ENCODE results near the gene PGR.

PGR gene

DNA sequence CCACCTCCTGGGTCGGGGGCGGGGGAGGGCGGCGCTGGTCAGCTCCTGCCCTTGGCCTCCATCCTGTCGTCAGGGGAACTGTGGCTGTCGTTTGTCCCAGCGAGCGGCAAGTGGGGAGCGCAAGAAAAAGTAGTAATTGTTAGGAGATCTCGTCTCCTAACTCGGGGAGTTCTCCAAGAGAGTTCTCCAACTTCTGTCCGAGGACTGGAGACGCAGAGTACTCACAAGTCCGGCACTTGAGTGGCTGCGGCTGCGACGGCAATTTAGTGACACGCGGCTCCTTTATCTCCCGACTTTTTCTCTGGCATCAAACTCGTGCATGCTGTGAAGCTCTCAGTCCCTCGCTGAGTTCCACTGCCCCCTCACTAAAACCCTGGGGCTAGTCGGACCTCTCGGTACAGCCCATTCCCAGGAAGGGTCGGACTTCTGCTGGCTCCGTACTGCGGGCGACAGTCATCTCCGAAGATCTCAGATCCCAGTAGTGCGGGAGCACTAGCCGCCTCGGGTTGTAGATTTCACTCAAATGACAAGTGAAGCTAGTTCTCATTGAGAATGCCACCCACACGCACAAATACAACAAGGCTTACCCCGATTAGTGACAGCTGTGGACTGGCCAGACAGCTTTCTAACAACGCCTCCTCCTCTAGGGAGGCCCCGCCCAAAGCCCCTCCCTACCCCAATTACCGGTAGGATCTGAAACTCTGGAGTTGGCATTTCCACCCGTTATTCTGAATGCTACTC, at the start of gene PGR:
Gene PGR, minus strand, starts transcription at position 611 of the 741 bp plus-strand sequence. CDS start 743 bp downstream, outside the sequence.
- DNase-seq (ENCODE audit: low read depth, low spot score), result peak; percentile 9

DNA sequence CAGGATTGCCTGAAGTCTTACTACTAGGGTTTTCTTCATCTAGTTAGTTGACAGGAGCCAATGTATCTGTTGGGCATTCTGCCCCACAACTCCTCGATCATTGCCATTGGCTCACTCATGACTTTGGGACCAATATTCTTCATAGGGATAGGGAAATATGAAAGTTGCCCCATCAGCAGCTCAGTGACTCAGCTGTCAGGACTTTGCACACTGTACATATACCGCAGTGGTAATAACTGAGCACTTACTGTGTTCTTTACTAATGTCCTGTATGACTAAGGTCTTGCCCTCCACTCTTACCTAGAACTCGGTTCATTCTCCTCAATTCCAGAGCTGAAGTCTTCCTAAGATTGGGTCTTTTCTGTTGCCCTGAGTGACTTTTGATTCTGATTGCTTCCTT, 46.8 kb upstream of the PGR start:
- DNase-seq (ENCODE audit: low read depth, low spot score), result no peak

DNA sequence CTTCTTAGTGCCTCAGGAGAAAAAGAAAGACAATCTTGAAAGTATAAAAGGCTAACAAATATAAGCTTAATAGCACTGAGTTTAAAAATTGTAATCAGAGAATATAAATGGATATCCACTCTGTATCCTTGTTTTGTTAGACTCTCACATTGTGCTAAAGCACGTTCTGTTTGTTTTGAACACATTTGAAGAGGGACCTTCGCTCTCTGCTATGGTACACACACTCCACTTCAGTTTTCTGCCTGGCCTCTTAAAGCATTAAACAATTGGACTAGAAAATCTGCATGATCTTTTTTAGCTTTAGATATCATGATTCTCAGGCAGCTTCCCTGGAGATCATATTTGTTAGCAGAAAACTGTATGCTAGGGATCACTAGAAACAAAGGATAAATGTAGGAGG, 40.3 kb upstream of the PGR start:
- DNase-seq (ENCODE audit: low read depth, low spot score), result no peak

DNA sequence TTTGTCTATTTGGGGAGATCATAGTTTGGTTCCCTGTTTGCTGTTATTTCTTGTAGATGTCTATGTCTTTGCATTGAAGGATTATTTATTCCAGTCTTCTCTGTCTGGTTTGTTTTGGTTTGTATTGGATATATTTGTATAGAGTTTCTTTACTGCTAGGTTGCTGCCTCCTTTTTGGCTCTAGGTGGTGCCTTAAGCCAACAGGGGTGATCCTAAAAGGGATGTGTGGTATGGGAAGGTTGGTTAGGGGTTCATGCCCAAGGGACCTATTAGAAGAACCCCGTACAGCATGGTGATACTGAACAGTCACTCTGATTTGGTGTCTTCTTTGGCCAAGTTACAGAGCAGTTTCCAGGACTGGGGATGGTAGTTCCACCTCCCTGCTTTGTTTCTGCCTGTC, 36.4 kb upstream of the PGR start:
- DNase-seq (ENCODE audit: low read depth, low spot score), result no peak

DNA sequence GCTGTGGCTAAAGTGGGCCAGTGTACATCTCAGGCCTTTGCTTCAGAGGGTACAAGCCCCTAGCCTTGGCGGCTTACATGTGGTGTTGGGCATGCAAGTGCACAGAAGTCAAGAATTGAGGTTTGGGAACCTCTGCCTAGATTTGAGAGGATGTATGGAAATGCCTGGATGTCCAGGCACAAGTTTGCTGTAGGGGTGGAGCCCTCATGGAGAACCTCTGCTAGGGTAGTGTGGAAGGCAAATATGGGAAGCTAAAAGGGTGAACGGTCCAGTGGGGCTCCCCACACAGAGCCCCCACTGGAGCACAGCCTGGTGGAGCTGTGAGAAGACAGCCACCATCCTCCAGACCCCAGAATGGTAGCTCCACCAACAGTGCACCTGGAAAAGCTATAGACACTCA, 28.5 kb upstream of the PGR start:
- DNase-seq (ENCODE audit: low read depth, low spot score), result no peak

DNA sequence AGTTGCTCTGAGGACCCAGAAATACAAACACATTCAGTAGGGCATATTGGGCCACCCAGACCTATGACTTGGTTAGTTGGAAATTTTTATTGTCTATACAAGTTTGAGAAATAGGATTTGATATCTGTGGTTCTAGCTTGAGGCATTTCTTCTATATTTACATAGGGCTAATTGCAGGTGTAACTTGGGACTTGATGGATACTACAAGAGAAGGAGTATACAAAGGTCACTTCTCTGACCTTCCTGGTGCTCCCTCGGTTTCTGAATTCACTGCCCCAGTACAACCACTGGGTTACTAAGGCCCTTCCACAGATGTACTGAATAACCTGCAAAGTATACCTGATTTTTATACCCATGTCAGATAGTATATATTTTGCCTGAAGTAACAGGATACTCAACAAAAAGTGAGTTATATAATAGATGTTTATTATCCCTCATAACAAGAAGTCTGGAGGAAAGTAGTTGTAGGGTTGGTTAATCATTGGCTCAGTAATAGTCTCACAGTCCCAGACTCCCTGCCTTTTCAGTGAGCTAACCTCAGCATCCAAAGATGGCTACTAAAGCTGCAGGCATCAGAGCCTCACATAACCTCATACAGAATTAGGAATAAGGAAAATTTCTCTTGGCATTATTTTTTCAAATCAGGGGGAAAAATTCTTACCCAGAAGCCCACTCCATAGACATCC, 8.8 kb upstream of the PGR start:
- no peak for DNase-seq (ENCODE audit: low read depth, low spot score)

DNA sequence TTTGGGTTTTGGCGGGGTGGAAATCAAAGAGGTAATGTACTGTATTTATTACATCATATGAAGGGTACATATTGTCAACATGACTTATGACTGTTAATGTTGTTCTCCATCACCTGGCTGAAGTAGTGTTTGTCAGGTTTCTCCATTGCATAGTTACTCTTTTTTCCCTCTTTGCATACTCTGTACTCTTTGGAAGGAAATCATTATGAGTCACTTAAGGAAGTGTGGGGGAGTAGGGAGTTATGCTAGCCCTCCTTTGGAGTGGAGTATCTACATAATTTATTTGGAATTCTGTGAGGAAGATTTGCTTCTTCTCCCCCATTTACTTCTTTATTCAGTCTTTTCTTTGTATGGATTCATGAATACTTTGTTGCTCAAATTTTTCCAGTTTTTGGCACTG, 3.6 kb upstream of the PGR start:
- no peak for DNase-seq (ENCODE audit: low read depth, low spot score)

DNA sequence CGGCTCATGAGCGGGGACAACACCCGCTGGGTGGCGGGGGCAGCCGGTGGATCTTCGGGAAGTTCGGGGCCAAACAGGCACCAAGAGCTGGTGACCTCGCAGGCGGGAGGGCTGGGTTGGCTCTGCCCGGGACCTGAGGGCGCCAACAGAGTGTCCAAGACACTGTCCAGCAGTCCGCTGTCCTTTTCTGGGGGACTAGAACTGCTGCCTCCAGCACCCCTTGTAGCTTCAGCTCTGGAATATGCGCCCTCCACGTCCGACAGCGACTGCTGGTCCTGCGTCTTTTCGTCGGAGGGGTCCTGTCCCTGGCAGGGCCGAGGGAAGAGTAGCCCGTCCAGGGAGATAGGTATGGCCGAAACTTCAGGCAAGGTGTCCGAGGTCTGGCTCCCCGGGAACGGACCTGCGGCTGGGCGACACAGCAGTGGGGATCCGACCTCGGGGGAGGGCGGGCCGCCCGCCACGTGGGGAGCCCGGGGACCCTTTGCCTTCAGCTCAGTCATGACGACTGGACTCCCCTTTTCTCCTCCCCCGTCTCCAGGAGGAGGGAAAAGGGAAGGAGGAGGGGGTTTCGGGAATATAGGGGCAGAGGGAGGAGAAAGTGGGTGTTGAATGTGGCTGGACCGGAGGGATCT, 926 bp downstream of the PGR start:
- DNase-seq (ENCODE audit: low read depth, low spot score), result peak; percentile 13

DNA sequence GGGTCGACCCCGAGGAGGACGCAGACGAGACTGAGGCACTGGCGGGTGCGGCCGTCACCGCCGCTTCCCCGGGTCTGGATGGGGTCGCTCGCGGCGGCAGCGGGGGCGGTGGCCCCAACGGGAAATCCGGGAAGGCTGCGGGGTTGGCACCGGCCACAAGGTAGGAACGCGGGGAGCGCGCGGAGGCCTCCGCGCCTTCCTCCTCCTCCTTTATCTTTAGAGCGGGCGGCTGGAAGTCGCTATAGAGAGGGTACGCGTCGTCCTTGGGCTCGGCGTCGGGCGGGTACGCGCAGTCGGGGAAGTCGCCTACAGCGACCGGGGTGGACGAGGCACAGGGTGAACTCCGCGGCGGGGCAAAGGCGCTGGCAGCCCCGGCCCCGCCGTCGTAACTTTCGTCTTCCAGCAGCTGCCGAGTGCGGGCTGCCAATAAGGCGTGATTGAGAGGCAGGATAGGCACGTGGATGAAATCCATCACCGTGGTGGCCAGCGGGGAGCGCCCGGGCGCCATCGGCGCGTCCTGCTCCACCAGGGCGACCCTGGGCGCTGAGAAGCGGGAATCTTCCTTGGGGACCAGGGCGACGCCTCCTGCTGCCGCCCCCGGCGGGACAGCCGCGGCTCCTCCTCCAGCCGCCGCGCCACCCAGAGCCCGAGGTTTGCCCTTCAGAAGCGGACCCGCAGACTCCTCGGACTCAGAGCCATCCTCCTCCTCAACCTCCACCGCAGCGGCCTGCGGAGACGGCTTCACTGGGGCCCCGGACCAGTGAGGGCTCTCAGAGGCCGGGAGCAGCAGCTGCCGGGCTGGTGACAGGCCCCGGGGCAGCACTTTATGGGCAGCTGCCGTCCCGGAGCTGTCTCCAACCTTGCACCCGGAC, 1.7 kb downstream of the PGR start:
- DNase-seq (ENCODE audit: low read depth, low spot score), result peak; percentile 24

DNA sequence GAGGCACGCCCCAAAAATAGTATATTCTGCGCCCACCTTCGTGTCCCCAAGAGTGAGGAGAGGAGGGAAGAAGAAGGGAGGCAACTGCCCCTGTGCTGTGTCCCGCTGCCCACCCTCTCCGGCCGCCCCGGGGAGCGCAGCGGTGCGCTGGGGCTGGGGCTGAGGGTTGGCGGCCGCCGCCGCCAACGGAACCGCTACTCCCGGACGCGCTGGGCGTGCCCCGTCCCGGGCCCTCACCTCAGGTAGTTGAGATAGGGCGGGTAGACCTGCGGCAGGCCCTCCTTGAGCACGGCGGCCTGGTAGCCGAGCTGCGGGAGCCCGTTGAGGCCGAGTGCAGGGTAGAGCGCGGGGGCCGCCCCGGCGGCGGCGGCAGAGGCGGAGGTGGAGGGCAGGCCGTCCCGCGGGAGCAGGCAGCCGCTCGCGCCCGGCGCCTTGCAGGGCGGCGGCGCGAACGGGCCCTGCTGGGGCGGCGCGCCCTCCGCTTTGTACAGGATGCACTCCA, 2.4 kb downstream of the PGR start:
- peak; percentile 41 for DNase-seq (ENCODE audit: low read depth, low spot score)

DNA sequence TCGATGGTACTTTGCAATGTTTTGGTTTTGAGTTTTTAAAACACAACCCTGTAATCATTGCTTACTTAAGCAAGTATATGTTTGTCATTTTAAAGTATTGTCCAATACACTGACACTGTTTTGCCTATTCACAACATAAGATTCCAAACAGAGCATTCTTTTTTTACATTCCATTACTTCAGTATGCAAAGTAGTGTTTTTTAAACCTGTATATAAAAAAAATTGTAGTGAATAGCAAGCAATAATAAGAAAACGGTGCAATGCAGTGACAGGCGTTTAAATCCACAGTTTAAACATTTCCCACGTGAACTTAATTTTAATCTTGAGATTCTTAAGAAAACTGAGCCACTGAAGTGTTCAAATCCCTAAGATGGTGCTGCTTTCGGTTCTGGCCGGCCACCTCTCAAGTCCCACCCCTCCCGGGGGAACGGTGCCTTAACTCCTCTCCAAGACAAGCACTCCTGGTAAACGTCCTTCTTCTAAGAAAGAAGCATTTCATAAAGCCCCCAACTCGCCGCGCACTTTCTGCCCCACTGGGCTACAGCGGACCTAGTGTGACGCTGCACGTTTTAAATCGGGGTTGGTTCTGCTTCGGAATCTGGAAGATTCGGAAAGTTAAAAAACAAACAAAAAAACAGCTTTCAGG, 2.9 kb downstream of the PGR start:
- DNase-seq (ENCODE audit: low read depth, low spot score), result peak; percentile 22

DNA sequence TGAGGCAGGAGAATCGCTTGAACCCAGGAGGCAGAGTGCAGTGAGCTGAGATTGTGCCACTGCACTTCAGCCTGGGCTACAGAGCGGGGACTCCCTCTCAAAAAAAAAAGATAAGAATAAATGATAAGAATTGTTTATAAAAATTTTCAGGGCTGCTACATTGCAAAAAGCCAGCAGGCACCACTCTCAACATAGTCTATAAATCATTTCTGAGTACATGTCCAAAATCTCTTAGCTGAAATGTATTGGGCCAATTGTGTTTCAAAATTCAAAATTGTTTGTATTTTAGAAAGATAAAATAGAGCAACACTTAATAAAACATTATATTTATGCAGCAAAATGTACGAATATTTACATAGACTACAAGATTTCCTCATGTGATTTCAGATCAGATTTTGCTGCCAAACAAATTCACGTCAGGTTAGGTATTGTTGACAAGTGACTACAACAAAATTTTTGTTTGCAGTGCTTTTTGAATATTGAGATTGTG, 13.9 kb downstream of the PGR start:
- no peak for DNase-seq (ENCODE audit: low read depth, low spot score)

DNA sequence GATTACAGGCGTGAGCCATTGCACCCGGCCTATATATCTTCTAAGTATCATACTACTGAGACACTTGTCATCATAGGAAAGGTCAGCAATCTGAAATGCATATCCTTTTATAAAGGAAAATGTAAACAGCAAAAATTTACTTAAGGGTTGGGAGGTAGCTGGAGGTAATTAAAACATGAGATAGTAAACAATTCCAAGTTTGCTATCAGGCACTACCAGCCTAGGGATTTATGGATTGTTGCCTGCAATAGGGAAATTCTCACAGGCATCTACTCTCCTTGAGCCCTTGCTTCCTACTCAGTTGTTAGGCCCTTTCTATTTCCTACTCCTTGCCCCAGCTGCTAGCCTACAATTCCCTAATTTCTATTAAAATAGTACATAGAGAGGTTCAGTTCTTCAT, 16.1 kb downstream of the PGR start:
- DNase-seq (ENCODE audit: low read depth, low spot score), result no peak

DNA sequence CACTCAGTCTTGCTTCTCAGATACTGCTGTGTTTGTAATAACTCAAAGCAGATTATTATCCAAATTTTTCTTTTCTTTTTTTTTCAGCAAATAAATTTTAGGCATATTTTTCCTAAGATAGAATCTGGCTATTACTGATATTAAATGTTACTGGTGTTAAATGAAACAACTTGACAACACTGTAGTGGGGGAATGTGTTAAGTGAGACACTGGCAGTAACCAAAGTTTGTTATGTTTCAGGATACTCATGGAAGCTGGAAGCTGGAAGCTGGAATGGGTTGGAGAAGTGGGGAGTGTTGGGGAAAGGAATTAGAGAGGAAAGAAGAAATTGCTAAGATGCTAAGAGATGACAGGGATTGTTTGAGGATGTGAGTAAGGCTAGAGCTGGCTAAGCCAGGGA, 24.9 kb downstream of the PGR start:
- DNase-seq (ENCODE audit: low read depth, low spot score), result no peak

DNA sequence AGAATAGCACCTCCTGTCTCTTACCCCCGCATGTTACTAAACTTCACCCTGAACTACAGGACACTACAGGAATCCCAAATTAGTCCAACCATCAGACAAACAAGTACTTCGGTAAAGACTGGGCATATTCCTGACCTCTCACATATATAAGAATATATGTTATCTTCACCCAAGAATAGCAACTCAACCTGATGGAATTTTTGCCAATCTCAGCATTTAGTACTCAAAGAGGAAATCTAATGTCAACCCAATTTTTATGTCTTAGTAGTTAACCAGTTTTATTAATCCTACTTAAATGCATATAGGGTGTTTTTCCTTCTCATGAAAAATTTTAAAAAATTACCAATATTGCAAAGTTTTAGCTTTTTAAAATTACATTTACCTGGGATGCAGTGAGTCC, 26.2 kb downstream of the PGR start:
- no peak for DNase-seq (ENCODE audit: low read depth, low spot score)

DNA sequence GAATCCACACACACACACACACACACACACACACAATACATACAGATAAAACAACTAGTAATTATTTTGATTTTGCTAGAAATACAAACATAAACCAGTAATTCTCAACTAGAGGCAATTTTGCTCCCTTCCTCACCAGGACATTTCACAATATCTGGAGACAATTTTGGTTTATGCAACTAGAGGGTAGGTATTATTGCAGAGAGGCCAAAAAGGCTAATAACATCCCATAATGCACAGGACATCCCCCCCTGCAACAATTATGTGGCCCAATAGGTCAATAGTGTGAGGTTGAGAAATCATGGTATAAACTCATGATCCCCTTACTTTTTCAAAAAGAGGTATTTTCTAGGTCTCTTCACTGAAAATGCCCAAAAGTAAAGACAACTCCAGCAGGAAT, 29.0 kb downstream of the PGR start:
- no peak for DNase-seq (ENCODE audit: low read depth, low spot score)

DNA sequence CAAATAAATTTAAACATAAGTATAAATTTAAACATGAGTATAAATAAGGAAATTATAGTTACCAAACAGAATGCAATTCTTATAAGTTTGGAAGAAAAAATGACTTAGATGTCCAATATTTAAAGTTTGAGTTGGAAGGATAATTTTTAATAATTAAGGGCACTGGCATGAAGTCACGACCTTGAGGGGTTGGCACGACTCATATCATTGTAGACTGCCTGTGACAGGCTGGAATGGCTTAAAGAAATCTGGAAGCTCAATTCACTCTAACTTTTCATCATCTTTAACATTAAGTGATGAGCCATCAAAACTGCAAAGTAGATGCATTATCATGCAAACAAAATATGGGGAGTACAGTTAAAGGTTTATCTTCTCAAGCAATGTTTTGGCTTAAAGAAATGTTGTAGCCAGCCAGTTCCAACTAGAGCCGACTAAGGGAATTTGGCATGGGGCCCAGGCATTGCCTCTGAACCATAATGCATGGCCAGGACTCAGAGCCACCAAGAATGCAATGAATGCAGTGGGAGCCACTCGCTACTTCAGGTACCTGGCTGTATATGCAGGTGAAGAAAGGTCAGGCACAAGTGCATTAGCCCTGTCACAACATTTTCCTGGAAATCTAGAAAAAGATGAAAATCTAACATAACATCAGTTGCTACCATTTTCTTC, 33.4 kb downstream of the PGR start:
- DNase-seq (ENCODE audit: low read depth, low spot score), result peak; percentile 69

DNA sequence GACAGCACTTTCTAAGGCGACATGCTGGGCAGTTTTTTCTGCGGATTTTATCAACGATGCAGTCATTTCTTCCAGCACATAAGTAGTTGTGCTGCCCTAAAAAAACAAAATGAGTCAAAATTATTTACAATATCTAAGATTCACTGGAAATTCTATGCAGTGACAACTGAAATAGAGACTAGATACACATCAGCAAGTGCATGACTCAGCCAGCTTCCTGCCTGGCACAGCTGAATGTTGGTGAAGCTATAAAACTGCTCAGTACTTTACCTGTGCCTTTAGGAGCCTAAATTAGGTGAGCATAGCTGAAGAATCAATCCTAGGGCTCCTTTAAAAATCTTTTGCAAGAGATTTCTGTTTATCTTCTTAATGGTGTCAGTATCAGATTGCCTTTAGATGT, 37.8 kb downstream of the PGR start:
- no peak for DNase-seq (ENCODE audit: low read depth, low spot score)

DNA sequence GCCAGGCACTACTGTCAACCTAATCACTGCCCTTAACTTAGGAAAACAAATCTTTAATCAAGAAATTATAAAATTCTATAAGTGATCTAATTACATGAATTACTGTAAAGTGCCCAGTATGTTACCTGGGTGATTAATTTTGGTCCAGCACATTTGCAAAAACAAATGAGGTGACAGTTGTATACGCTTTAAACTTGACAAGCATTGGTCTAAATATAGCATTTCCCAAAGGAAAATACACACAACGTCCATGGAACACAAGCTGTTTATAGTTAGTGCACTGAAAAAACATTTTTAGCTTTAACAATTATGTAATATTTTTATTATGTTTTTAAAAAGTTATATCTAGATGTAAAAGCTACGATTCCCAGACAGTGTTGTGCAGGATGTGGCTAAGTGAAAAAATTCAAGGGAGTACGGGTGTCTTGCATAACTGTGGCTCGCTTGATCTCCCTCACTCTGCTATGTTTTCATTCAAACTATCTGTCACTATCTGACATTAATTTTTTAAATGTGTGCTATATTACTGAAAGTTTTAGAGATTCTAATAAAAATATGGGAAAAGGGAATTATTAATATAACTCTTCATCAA, 38.8 kb downstream of the PGR start:
- DNase-seq (ENCODE audit: low read depth, low spot score), result no peak

DNA sequence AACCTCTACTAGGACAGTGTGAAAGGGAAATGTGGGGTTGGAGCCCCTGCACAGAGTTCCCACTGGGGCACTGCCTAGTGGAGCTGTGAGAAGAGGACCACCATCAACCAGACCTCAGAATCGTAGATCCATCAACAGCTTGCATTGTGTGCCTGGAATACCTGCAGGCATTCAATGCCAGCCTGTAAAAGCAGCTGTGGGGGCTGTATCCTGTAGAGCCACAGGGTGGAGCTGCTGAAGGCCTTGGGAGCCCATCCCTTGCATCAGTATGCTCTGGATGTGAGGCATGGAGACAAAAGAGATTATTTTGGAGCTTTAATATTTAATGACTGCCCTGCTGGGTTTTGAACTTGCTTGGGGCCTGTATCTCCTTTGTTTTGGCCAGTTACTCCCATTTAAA, 46.3 kb downstream of the PGR start:
- DNase-seq (ENCODE audit: low read depth, low spot score), result no peak
